22Rv1 (cell line): ENCODE results near the gene ARHGAP10.

Experiments
- H3K27ac ChIP-seq: fragments of 450-650 bp; 2 replicates; pipeline ENCODE4 v1.5.1; 2017
- CTCF ChIP-seq: fragments of 450-650 bp; IDR thresholded peaks from 2 replicates; pipeline ENCODE4 v1.5.1; 2017; ENCODE audit warnings: mild to moderate bottlenecking
- ZFX ChIP-seq: fragments of 450-650 bp; IDR thresholded peaks from 2 replicates; pipeline ENCODE4 v1.6.1; 2017; ENCODE audit warnings: antibody characterized with exemption, borderline replicate concordance

The ARHGAP10 gene

GRCh38 chr4:148094149-148094548, 362.3 kb downstream of the ARHGAP10 start:
- TF ChIP-seq CTCF: no peak
- TF ChIP-seq ZFX: no peak
- no peak overlapping the region for H3K27ac ChIP-seq

GRCh38 chr4:148095346-148095923, 363.5 kb downstream of the ARHGAP10 start:
- H3K27ac ChIP-seq: no peak overlapping the region
- TF ChIP-seq CTCF (no peak), ZFX (no peak)

GRCh38 chr4:148097801-148098200, 365.9 kb downstream of the ARHGAP10 start:
- TF ChIP-seq CTCF (no peak), ZFX (no peak)
- no peak overlapping the region for H3K27ac ChIP-seq

- no peak overlapping the region for H3K27ac ChIP-seq
- TF ChIP-seq ZFX (no peak), CTCF (no peak)
These were observed 369.3 kb downstream of the ARHGAP10 start for GRCh38 chr4:148101235-148101634.

GRCh38 chr4:148101790-148102189, 369.9 kb downstream of the ARHGAP10 start:
- no peak for TF ChIP-seq CTCF
- TF ChIP-seq ZFX: no peak
- no peak overlapping the region for H3K27ac ChIP-seq

GRCh38 chr4:148103597-148104355, 371.9 kb downstream of the ARHGAP10 start:
- H3K27ac ChIP-seq: no peak overlapping the region
- TF ChIP-seq ZFX: no peak
- no peak for TF ChIP-seq CTCF

GRCh38 chr4:148108766-148109165, 376.9 kb downstream of the ARHGAP10 start:
- TF ChIP-seq ZFX (no peak), CTCF (no peak)
- H3K27ac ChIP-seq: no peak overlapping the region
